ENCODE measurements around the gene KIAA1671. TPM values are rescaled to one million over a fixed set of nuclear protein-coding genes. Genes with fewer than 3 reads are reported as not detected.

KIAA1671 gene
- total and polyA plus RNA-seq, 2 of the 13 experiments (the other 11 are each of a cell fraction or from before 2014, with no cell fraction given): 13.5 to 13.6 TPM

DNA sequence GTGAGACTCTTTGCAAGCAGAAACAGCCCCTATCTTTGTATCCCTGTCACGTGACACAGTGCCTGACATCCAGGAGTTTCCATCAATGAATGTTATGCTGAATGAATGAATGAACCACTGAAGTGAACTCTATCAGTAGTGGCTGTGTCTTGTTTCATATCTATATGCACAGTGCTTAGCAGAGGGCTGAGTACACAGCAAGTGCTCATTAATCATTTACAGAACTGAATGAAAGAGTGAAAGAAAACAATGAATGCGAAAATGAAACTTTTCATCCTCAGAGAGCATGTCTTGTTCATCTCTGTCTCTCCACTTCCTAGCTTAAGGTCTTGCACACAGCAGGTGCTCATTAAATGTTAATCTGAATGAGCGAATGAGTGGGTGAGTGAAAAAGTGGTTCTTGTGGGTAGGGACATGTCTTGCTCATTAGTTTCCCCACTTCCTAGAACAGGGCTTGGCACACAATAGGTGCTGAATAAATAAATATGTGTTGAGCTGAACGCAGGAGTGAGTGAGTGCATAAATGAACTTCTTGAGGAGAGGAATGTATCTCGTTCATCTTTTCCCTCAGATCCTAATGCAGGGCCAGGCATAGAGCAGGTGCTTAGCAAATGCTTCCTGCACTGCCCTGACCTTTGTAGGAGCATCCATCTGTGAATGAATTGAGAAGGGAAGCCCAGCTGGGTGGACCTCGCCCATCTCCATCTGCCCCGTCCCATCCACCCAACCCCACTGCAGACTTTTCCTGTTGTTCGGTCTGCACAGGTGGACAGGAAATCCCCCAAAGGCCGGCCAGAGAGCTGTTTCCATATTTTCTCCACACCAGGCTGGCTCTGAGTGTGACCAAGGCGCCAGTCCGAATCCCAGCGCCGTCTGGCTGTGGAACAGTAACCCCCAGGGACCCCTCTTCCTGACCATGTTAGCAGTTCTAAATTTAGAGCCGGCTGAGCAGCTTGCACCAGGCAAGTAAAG lies 133.7 kb downstream of the KIAA1671 start (continued):
- TF ChIP-seq PITX1 (CRISPR knock-in tag; IDR thresholded peaks at IDR 0.05) (0 out of 2 replicates have a peak, but pooled peaks have one; percentile 16), CREM (IDR thresholded peaks at IDR 0.05) (no peak), CREM (CRISPR knock-in tag; IDR thresholded peaks at IDR 0.05) (no peak), ZNF781 (CRISPR knock-in tag; IDR thresholded peaks at IDR 0.05; ENCODE audit: borderline replicate concordance, not compliant biosample characterization) (no peak), NCOR1 (IDR thresholded peaks at IDR 0.05; ENCODE audit: borderline replicate concordance, low read length) (peak; percentile 37; the same call in 1 of the 2 replicates), ONECUT2 (CRISPR knock-in tag; IDR thresholded peaks at IDR 0.05) (no peak), ZFP90 (CRISPR knock-in tag; IDR thresholded peaks at IDR 0.05; ENCODE audit: borderline replicate concordance) (no peak), JUN (CRISPR knock-in tag; IDR thresholded peaks at IDR 0.05) (no peak), SAP130 (CRISPR knock-in tag; IDR thresholded peaks at IDR 0.05; ENCODE audit: low read depth) (peak; percentile 77), ZNF766 (CRISPR knock-in tag; IDR thresholded peaks at IDR 0.05; ENCODE audit: borderline replicate concordance) (no peak), TBL1XR1 (IDR thresholded peaks at IDR 0.05; ENCODE audit: borderline replicate concordance, low read length, partially characterized antibody) (peak; percentile 15), ZKSCAN8 (CRISPR knock-in tag; IDR thresholded peaks at IDR 0.05; ENCODE audit: borderline replicate concordance) (peak; percentile 98), MED1 (CRISPR knock-in tag; IDR thresholded peaks at IDR 0.05) (0 out of 2 replicates have a peak, but pooled peaks have one; percentile 22), FOXK2 (IDR thresholded peaks at IDR 0.05) (peak; percentile 33; the same call in 1 of the 2 replicates), FOXA1 (IDR thresholded peaks at IDR 0.05) (peak; percentile 69; the same call in 1 of the 2 replicates), FOXA1 (CRISPR knock-in tag; IDR thresholded peaks at IDR 0.05) (peak; percentile 78), SIX1 (CRISPR knock-in tag; IDR thresholded peaks at IDR 0.05; ENCODE audit: borderline replicate concordance) (peak; percentile 39; the same call in 1 of the 2 replicates)
- TF ChIP-seq, protein P1, sequence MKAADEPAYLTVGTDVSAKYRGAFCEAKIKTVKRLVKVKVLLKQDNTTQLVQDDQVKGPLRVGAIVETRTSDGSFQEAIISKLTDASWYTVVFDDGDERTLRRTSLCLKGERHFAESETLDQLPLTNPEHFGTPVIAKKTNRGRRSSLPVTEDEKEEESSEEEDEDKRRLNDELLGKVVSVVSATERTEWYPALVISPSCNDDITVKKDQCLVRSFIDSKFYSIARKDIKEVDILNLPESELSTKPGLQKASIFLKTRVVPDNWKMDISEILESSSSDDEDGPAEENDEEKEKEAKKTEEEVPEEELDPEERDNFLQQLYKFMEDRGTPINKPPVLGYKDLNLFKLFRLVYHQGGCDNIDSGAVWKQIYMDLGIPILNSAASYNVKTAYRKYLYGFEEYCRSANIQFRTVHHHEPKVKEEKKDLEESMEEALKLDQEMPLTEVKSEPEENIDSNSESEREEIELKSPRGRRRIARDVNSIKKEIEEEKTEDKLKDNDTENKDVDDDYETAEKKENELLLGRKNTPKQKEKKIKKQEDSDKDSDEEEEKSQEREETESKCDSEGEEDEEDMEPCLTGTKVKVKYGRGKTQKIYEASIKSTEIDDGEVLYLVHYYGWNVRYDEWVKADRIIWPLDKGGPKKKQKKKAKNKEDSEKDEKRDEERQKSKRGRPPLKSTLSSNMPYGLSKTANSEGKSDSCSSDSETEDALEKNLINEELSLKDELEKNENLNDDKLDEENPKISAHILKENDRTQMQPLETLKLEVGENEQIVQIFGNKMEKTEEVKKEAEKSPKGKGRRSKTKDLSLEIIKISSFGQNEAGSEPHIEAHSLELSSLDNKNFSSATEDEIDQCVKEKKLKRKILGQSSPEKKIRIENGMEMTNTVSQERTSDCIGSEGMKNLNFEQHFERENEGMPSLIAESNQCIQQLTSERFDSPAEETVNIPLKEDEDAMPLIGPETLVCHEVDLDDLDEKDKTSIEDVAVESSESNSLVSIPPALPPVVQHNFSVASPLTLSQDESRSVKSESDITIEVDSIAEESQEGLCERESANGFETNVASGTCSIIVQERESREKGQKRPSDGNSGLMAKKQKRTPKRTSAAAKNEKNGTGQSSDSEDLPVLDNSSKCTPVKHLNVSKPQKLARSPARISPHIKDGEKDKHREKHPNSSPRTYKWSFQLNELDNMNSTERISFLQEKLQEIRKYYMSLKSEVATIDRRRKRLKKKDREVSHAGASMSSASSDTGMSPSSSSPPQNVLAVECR (CRISPR knock-in tag; IDR thresholded peaks at IDR 0.05; ENCODE audit: borderline replicate concordance): no peak
- TF ChIP-seq, protein P2, sequence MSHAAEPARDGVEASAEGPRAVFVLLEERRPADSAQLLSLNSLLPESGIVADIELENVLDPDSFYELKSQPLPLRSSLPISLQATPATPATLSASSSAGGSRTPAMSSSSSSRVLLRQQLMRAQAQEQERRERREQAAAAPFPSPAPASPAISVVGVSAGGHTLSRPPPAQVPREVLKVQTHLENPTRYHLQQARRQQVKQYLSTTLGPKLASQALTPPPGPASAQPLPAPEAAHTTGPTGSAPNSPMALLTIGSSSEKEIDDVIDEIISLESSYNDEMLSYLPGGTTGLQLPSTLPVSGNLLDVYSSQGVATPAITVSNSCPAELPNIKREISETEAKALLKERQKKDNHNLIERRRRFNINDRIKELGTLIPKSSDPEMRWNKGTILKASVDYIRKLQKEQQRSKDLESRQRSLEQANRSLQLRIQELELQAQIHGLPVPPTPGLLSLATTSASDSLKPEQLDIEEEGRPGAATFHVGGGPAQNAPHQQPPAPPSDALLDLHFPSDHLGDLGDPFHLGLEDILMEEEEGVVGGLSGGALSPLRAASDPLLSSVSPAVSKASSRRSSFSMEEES (CRISPR knock-in tag; IDR thresholded peaks at IDR 0.05): peak; percentile 29; the same call in 1 of the 2 replicates
- TF ChIP-seq, protein P3, sequence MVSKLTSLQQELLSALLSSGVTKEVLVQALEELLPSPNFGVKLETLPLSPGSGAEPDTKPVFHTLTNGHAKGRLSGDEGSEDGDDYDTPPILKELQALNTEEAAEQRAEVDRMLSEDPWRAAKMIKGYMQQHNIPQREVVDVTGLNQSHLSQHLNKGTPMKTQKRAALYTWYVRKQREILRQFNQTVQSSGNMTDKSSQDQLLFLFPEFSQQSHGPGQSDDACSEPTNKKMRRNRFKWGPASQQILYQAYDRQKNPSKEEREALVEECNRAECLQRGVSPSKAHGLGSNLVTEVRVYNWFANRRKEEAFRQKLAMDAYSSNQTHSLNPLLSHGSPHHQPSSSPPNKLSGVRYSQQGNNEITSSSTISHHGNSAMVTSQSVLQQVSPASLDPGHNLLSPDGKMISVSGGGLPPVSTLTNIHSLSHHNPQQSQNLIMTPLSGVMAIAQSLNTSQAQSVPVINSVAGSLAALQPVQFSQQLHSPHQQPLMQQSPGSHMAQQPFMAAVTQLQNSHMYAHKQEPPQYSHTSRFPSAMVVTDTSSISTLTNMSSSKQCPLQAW (CRISPR knock-in tag; IDR thresholded peaks at IDR 0.05): peak; percentile 82; the same call in 1 of the 2 replicates
- TF ChIP-seq, protein P4, sequence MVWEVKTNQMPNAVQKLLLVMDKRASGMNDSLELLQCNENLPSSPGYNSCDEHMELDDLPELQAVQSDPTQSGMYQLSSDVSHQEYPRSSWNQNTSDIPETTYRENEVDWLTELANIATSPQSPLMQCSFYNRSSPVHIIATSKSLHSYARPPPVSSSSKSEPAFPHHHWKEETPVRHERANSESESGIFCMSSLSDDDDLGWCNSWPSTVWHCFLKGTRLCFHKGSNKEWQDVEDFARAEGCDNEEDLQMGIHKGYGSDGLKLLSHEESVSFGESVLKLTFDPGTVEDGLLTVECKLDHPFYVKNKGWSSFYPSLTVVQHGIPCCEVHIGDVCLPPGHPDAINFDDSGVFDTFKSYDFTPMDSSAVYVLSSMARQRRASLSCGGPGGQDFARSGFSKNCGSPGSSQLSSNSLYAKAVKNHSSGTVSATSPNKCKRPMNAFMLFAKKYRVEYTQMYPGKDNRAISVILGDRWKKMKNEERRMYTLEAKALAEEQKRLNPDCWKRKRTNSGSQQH (CRISPR knock-in tag; IDR thresholded peaks at IDR 0.05; ENCODE audit: low read depth): 0 out of 2 replicates have a peak, but pooled peaks have one; percentile 9
